IMR-90 (cell line): Measurements from ENCODE around the gene PFDN1. TPM values are rescaled to one million over a fixed set of nuclear protein-coding genes. Genes with fewer than 3 reads are reported as not detected.
A peak's percentile ranks its signal among the peaks of the same experiment; 100 is the strongest.

Experiments
- ATAC-seq: fragments of 200-7000 bp; cut with Tn5 transposase; 2 replicates; pipeline ENCODE4 v1.9.1; 2020; ENCODE audit warnings: low read depth, mild to moderate bottlenecking, moderate library complexity
- BruUV-seq: library from RNA; stranded (reverse); fragments of 400-500 nt; replicated peaks from 2 replicates; lab custom pipeline; 2021; lab: Mats Ljungman, UMichigan
- CTCF ChIA-PET: fragments of 300-600 bp; formaldehyde crosslinking; extraction: SDS; loops from one replicate; lab custom pipeline; 2021; ENCODE audit warnings: antibody characterized with exemption; lab: Yijun Ruan, JAX
- POLR2A ChIA-PET: fragments of 300-600 bp; sonication (Branson Sonifier 250); formaldehyde crosslinking; loops from one replicate; lab custom pipeline; 2022; ENCODE audit warnings: antibody characterized with exemption; ENCODE audit not compliant: unreplicated experiment; lab: Charles Lee
- DNase-seq: peaks from one replicate; pipeline ENCODE4 v3.0.0; 2013
- H2AFZ ChIP-seq: replicated peaks from 2 replicates; pipeline ENCODE3; 2013; ENCODE audit warnings: low read length, mild to moderate bottlenecking; ENCODE audit not compliant: poor library complexity
- H2AK5ac ChIP-seq: 2 replicates; pipeline ENCODE4 v1.6.1; 2013; ENCODE audit warnings: low read depth, low read length, inconsistent platforms
- H2AK9ac ChIP-seq: replicated peaks from 2 replicates; pipeline ENCODE3; 2013; ENCODE audit warnings: mild to moderate bottlenecking, low read depth, low read length, moderate library complexity; ENCODE audit not compliant: poor library complexity
- H2BK120ac ChIP-seq: 2 replicates; pipeline ENCODE4 v1.6.1; 2013; ENCODE audit warnings: low read depth, low read length, inconsistent platforms
- H2BK15ac ChIP-seq: 3 replicates; pipeline ENCODE4 v1.6.1; 2013; ENCODE audit warnings: low read depth, low read length, inconsistent platforms
- H2BK20ac ChIP-seq: 2 replicates; pipeline ENCODE4 v1.6.1; 2013; ENCODE audit warnings: low read depth, mild to moderate bottlenecking, inconsistent platforms, low read length, moderate library complexity
- H2BK5ac ChIP-seq: 2 replicates; pipeline ENCODE4 v1.6.1; 2013; ENCODE audit warnings: mild to moderate bottlenecking, low read depth, low read length, inconsistent platforms; ENCODE audit not compliant: poor library complexity, severe bottlenecking
- H3K14ac ChIP-seq: replicated peaks from 2 replicates; pipeline ENCODE4 v1.6.1; 2013; ENCODE audit warnings: low read depth, low read length, inconsistent platforms
- H3K18ac ChIP-seq: 2 replicates; pipeline ENCODE4 v1.6.1; 2013; ENCODE audit warnings: low read depth, low read length, control low read depth
- H3K23ac ChIP-seq: 2 replicates; pipeline ENCODE4 v1.6.1; 2013; ENCODE audit warnings: low read depth, low read length, inconsistent platforms
- H3K27ac ChIP-seq: 2 replicates; pipeline ENCODE4 v1.5.1; 2013; ENCODE audit warnings: mild to moderate bottlenecking, control low read depth, low read length; ENCODE audit not compliant: insufficient read depth
- H3K27me3 ChIP-seq: 2 replicates; pipeline ENCODE4 v1.6.1; 2013; ENCODE audit warnings: low read length; ENCODE audit not compliant: control insufficient read depth, insufficient read depth
- H3K36me3 ChIP-seq: 2 replicates; pipeline ENCODE4 v1.6.1; 2013; ENCODE audit warnings: low read length, mixed read lengths; ENCODE audit not compliant: control insufficient read depth, insufficient read depth
- H3K4ac ChIP-seq: 2 replicates; pipeline ENCODE4 v1.6.1; 2013; ENCODE audit warnings: low read depth, low read length, inconsistent platforms
- H3K4me1 ChIP-seq: 2 replicates; pipeline ENCODE4 v1.6.1; 2013; ENCODE audit warnings: low read length, mixed read lengths; ENCODE audit not compliant: control insufficient read depth, insufficient read depth
- H3K4me2 ChIP-seq: 2 replicates; pipeline ENCODE4 v1.6.1; 2013; ENCODE audit warnings: low read depth, mild to moderate bottlenecking, control low read depth, low read length, moderate library complexity
- H3K4me3 ChIP-seq: 2 replicates; pipeline ENCODE4 v1.5.1; 2013; ENCODE audit warnings: low read depth, mild to moderate bottlenecking, control low read depth, low read length, moderate library complexity; ENCODE audit not compliant: insufficient read depth
- H3K56ac ChIP-seq: 2 replicates; pipeline ENCODE4 v1.6.1; 2013; ENCODE audit warnings: low read length, inconsistent platforms; ENCODE audit not compliant: insufficient read depth; ENCODE audit errors: extremely low read depth
- H3K79me1 ChIP-seq, 2 experiments: 2 replicates each; pipeline ENCODE4 v1.6.1; 2013; ENCODE audit warnings: low read length in 2 of 2, inconsistent platforms in 1 of 2, low read depth in 1 of 2
- H3K9ac ChIP-seq: 2 replicates; pipeline ENCODE4 v1.6.1; 2013; ENCODE audit warnings: low read depth, low read length, control low read depth
- H3K9me1 ChIP-seq: 2 replicates; pipeline ENCODE4 v1.6.1; 2013; ENCODE audit warnings: low read length, inconsistent platforms; ENCODE audit not compliant: insufficient read depth
- H3K9me3 ChIP-seq: 2 replicates; pipeline ENCODE4 v1.6.1; 2013; ENCODE audit warnings: low read length; ENCODE audit not compliant: control insufficient read depth, insufficient read depth
- H4K20me1 ChIP-seq: 2 replicates; pipeline ENCODE4 v1.6.1; 2013; ENCODE audit warnings: low read length, inconsistent platforms; ENCODE audit not compliant: insufficient read depth
- H4K5ac ChIP-seq: 2 replicates; pipeline ENCODE4 v1.6.1; 2013; ENCODE audit warnings: mild to moderate bottlenecking, low read depth, low read length, control low read depth
- H4K8ac ChIP-seq, 2 experiments: 2 replicates each; pipeline ENCODE4 v1.6.1; 2013; ENCODE audit warnings: low read depth in 2 of 2, low read length in 2 of 2, control low read depth in 1 of 2, inconsistent platforms in 1 of 2
- H4K91ac ChIP-seq: 2 replicates; pipeline ENCODE4 v1.6.1; 2013; ENCODE audit warnings: low read depth, low read length, inconsistent platforms; ENCODE audit not compliant: insufficient read depth
- CEBPB ChIP-seq: IDR thresholded peaks from 2 replicates; pipeline ENCODE4 v1.6.1; 2012; ENCODE audit warnings: low read depth, low read length, improper control_type of control experiment
- RAD21 ChIP-seq: IDR thresholded peaks from 2 replicates; pipeline ENCODE4 v1.6.1; 2012; ENCODE audit warnings: low read length, improper control_type of control experiment
- WGBS, 2 experiments: methylation state at CpG; one replicate each; pipeline versions ENCODE4 v1.1.5 to v1.1.7; 2013; ENCODE audit warnings: missing lambda C conversion rate in 2 of 2; ENCODE audit not compliant: insufficient read length in 1 of 2; ENCODE audit errors: extremely low coverage in 2 of 2; 5-methylcytosine and 5-hydroxymethylcytosine counted together
- dilution Hi-C: fragments of 300-500 bp; cut with HindIII; formaldehyde crosslinking; loops from one replicate; pipeline ENCODE4 v1.14.3; 2018; ENCODE audit warnings: low sequenced_read_pairs; ENCODE audit not compliant: unreplicated experiment
- in situ Hi-C: fragments of 300-500 bp; cut with MboI; formaldehyde crosslinking; loops from 3 replicates; pipeline ENCODE4 v1.14.3; 2019; ENCODE audit warnings: low sequenced_read_pairs, inconsistent platforms, mixed read lengths
- intact Hi-C: fragments of 100-400 bp; cut with micrococcal nuclease; formaldehyde crosslinking; loops from 2 replicates; pipeline ENCODE4 v1.10.0; 2022
- polyA plus RNA-seq, 3 experiments: library from polyadenylated mRNA; depleted of rRNA; stranded (reverse); fragments of >200 nt; gene quantifications; 2 replicates each; pipeline ENCODE4 v1.2.3, GENCODE V29; 2012; ENCODE audit warnings: low replicate concordance in 1 of 3
- total RNA-seq: library from RNA; depleted of rRNA; stranded (reverse); fragments of >200 nt; gene quantifications from 2 replicates; pipeline ENCODE4 v1.2.3, GENCODE V29; 2012

PFDN1 gene
- total and polyA plus RNA-seq, 2 of the 4 experiments (the other 2 are of a cell fraction), result 98.8 to 134 TPM

DNA sequence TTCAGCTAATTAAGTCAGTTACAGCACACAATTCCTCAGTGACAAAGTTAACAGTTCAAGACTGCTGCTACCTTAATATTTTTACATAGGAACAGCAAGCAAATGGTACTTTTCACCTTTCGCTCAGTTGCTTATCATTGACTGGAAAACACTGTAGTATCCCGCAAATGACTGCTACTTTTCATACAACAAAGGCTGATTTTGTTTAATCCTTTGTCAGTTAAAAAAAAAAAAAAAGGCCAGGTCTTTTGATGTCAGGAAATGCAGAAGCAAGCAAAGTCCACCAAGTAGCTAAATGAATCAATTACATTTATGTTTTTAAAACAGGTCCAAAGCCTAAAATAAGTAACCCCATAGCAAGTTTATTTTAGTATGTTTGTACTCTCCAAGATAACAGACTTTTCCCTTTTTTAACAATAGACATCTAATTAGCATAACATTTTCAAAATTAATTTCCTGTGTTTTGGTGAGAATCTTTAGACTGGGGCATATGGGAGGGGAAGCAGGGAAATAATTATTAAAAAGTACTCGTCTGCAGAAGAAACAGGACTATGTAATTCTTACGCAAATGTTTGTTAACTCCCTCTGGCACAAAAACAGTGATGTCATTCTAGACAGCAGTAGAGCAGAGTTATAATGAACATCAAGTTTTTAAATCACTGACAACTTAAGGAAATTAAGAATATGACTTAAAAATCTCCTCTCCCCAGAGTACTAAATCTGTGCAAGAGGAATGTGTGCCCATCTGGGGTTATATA lies 9.6 kb downstream of the PFDN1 start:
- POLR2A ChIA-PET, result interaction anchor here (0.6 kb wide), 1 partner anchor 807 kb away, joined by 11 read pairs; no protein-coding TSS in a partner anchor
- Histone ChIP-seq H4K8ac (no peak overlapping the region), H2BK5ac (no peak overlapping the region), H4K91ac (no peak overlapping the region), H3K4me2 (peak overlapping the region; percentile 45), H3K9ac (no peak overlapping the region), H2AK5ac (no peak overlapping the region), H3K56ac (no peak overlapping the region), H3K9me3 (no peaks in the 10 kb centered on the region), H2AK9ac (no peak overlapping the region), H3K27me3 (no peaks in the 10 kb centered on the region), H4K20me1 (peaks cover 14% of the 10 kb centered on the region; the same call in 1 of the 2 replicates), H3K79me1 (peaks cover 14 to 58% of the 10 kb centered on the region in 2 experiments), H3K4me3 (no peak overlapping the region), H3K9me1 (peaks cover 3% of the 10 kb centered on the region), H3K18ac (no peak overlapping the region), H2BK15ac (no peak overlapping the region), H3K27ac (no peak overlapping the region), H2BK120ac (no peak overlapping the region), H3K23ac (no peak overlapping the region; the same call in 1 of the 2 replicates), H2BK20ac (no peak overlapping the region), H2AFZ (no peak overlapping the region), H3K36me3 (no peaks in the 10 kb centered on the region), H3K4me1 (peaks cover 8% of the 10 kb centered on the region), H3K4ac (no peak overlapping the region), H4K5ac (no peak overlapping the region), H3K14ac (no peak overlapping the region)
- TF ChIP-seq RAD21 (no peak), CEBPB (peak; percentile 73)
- ATAC-seq, result no peak
- no TSS peak for BruUV-seq
- CTCF ChIA-PET, result interaction anchor here (0.6 to 1.2 kb wide), 3 partner anchors 53 to 260 kb away, joined by 3 to 7 read pairs (median 4); no protein-coding TSS in a partner anchor
- dilution Hi-C loops (no loop called here), intact Hi-C loops (no loop called here), in situ Hi-C loops (no loop called here)
- no CpG with 5 or more reads among the region's 4 CpGs for WGBS, 2 experiments
- DNase-seq, result peak; percentile 57
